ENCODE data around the gene TOMM40L.

- no peak for TF ChIP-seq CTCF (IDR thresholded peaks at IDR 0.05)
- no peak for TF ChIP-seq POLR2A (IDR thresholded peaks at IDR 0.05)
Observed at GRCh38 chr1:161259765-161260164, 33.9 kb downstream of the TOMM40L start.

All from uterus (tissue), 2 donors.